Calu3 (cell line): ENCODE measurements around the gene NECAB3. TPM values are rescaled to one million over a fixed set of nuclear protein-coding genes. Genes with fewer than 3 reads are reported as not detected.

Experiments
- BruUV-seq: library from RNA; stranded (reverse); fragments of 400-500 nt; replicated peaks from 2 replicates; lab custom pipeline; 2021; lab: Mats Ljungman, UMichigan
- CTCF ChIA-PET: fragments of 300-600 bp; sonication (Branson Sonifier 250); formaldehyde crosslinking; loops from one replicate; lab custom pipeline; 2022; ENCODE audit warnings: antibody characterized with exemption; lab: Charles Lee
- DNase-seq: peaks from one replicate; pipeline ENCODE4 v3.0.0; 2022
- H3K27ac Mint-ChIP-seq: one replicate; pipeline ENCODE4 v1.8.0; 2022; ENCODE audit warnings: mixed read lengths; ENCODE audit not compliant: unreplicated experiment
- H3K27me3 Mint-ChIP-seq: one replicate; pipeline ENCODE4 v1.8.0; 2022; ENCODE audit warnings: mixed read lengths; ENCODE audit not compliant: unreplicated experiment
- H3K36me3 Mint-ChIP-seq: one replicate; pipeline ENCODE4 v1.8.0; 2022; ENCODE audit warnings: mild to moderate bottlenecking, moderate library complexity, mixed read lengths; ENCODE audit not compliant: insufficient read depth, unreplicated experiment
- H3K4me1 Mint-ChIP-seq: one replicate; pipeline ENCODE4 v1.8.0; 2022; ENCODE audit warnings: mild to moderate bottlenecking, low read depth, mixed read lengths; ENCODE audit not compliant: unreplicated experiment
- H3K4me3 Mint-ChIP-seq: one replicate; pipeline ENCODE4 v1.8.0; 2022; ENCODE audit warnings: mild to moderate bottlenecking, low read depth, moderate library complexity, mixed read lengths; ENCODE audit not compliant: unreplicated experiment
- H3K9me3 Mint-ChIP-seq: one replicate; pipeline ENCODE4 v1.8.0; 2022; ENCODE audit warnings: low read depth, mixed read lengths; ENCODE audit not compliant: unreplicated experiment
- intact Hi-C: fragments of 100-400 bp; cut with micrococcal nuclease; formaldehyde crosslinking; loops from one replicate; pipeline ENCODE4 v1.10.0; 2022; ENCODE audit not compliant: unreplicated experiment
- total RNA-seq: library from RNA; stranded (reverse); gene quantifications from 2 replicates; pipeline ENCODE4 v1.2.3, GENCODE V29; 2022
- TF ChIP-seq, protein P1 (sequence below): fragments of 200-600 bp; IDR thresholded peaks from one replicate; pipeline ENCODE4 v1.8.0; 2022; ENCODE audit warnings: antibody characterized with exemption; ENCODE audit not compliant: unreplicated experiment

The NECAB3 gene
- total RNA-seq, 1 experiment from 2014 or later: 80.8 TPM

DNA sequence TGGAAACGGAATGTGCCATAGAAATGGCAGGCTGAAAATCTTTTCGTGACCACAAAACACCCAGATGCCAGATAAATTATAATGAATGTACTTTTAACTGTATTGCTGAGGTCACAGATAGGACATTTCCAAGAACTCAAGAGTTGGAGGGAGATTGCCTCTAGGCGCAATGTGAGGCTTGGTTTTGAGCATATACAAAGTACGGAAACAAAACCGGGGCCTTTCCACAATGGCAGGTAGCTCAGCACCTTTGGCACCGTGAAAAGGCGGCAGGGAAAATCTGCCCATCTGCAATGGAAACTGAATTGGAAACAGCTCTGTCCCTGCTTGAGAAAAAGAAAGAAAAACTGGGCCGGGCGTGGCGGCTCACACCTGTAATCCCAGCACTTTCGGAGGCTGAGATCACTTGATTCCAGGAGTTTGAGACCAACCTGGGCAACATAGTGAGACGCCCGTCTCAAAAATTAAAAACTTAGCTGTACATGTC is 22.6 kb downstream of the NECAB3 start:
- intact Hi-C loops: loop anchor here (5.0 kb wide), 2 partner anchors 134 to 194 kb away; no protein-coding TSS in a partner anchor

DNA sequence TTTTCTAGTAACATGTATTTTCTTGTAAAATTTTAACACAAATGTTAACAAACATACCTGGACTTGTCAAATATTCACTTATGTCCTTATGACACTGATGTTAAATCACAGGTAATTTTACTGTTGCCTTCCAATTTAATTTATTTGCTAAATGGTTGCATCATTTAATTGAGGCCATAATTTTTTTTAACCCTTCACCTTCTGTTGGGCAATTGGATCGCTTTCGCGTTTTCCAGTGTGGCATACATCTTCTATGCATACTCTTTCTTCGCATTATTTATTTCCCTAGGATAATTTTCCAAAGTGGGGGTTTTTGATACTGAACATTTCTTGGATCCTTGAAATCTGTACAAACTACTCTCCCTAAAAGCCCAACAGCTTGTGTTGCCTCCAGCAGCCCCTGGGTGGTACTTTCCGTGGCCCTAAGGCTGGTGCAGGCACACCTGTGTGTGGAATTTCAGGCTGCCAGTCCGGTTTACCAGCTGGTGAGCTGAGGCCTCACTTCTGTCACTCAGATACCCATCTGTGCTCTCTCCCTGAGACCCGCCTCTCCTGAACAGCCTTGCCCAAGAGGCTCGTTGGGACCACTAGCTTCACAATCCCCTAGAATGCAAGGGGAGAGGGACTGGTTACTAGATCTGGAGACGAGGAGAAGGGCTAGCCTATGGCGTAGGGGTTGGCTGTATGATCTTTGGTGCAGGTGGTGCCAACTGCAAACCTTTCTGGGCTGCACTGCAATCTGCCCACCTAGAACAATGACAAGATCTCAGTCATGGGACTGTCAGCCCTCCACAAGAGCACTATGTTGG is 23.3 kb downstream of the NECAB3 start:
- peaks cover 61% of the 10 kb centered on the region for H3K36me3 Mint-ChIP-seq
- peak overlapping the region; percentile 14 for H3K27ac Mint-ChIP-seq
- H3K27me3 Mint-ChIP-seq: no peaks in the 10 kb centered on the region
- no peaks in the 10 kb centered on the region for H3K9me3 Mint-ChIP-seq
- peaks cover 53% of the 10 kb centered on the region for H3K4me1 Mint-ChIP-seq
- intact Hi-C loops: loop anchor here (5.0 kb wide), 2 partner anchors 134 to 194 kb away; no protein-coding TSS in a partner anchor
- no TSS peak for BruUV-seq
- CTCF ChIA-PET: interaction anchor here (0.6 to 2.2 kb wide), 11 partner anchors 11 to 277 kb away, joined by 3 to 9 read pairs (median 4); partner anchors contain the start of genes ACTL10, C20orf144 and CBFA2T2
- TF ChIP-seq, protein P1, sequence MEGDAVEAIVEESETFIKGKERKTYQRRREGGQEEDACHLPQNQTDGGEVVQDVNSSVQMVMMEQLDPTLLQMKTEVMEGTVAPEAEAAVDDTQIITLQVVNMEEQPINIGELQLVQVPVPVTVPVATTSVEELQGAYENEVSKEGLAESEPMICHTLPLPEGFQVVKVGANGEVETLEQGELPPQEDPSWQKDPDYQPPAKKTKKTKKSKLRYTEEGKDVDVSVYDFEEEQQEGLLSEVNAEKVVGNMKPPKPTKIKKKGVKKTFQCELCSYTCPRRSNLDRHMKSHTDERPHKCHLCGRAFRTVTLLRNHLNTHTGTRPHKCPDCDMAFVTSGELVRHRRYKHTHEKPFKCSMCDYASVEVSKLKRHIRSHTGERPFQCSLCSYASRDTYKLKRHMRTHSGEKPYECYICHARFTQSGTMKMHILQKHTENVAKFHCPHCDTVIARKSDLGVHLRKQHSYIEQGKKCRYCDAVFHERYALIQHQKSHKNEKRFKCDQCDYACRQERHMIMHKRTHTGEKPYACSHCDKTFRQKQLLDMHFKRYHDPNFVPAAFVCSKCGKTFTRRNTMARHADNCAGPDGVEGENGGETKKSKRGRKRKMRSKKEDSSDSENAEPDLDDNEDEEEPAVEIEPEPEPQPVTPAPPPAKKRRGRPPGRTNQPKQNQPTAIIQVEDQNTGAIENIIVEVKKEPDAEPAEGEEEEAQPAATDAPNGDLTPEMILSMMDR: no peak
- H3K4me3 Mint-ChIP-seq: peak overlapping the region; percentile 16
- DNase-seq: peak; percentile 88

More for the DNA sequence above, 22.6 kb downstream of the NECAB3 start:
- peak overlapping the region; percentile 16 for H3K4me3 Mint-ChIP-seq
- no peak for DNase-seq
- TF ChIP-seq, protein P1: no peak
- peak overlapping the region; percentile 14 for H3K27ac Mint-ChIP-seq
- H3K9me3 Mint-ChIP-seq: no peaks in the 10 kb centered on the region
- no TSS peak for BruUV-seq
- peaks cover 53% of the 10 kb centered on the region for H3K4me1 Mint-ChIP-seq
- no peaks in the 10 kb centered on the region for H3K27me3 Mint-ChIP-seq
- H3K36me3 Mint-ChIP-seq: peaks cover 61% of the 10 kb centered on the region
- CTCF ChIA-PET: interaction anchor here (0.6 to 2.2 kb wide), 11 partner anchors 10 to 278 kb away, joined by 3 to 9 read pairs (median 4); partner anchors contain the start of genes ACTL10, C20orf144 and CBFA2T2

DNA sequence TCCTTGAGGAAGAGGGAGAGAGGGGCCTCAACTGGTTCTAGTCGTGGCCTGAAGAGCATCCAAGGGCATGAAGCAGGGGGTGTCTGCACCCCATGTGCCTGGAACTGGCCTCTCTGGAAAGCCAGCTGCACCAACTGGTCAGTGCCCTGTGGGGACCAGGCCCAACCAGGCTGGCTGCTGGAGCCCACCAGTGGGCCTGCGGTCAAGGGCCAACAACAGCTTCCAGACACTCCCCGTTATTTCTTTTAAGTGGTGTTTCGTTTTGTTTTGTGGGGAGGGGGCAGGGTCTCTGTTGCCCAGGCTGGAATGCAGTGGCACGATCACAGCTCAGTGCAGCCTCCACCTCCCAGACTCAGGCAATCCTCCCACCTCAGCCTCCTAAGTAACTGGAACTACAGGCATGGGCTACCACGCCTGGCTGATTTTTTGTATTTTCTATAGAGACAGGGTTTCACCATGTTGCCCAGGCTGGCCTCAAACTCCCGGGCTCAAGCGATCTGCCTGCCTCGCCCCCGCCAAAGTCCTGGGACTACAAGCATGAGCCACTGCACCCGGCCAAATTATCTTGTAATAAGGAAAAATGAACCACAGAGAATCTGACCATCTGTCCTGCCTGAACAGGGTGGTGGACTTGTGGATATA is 24.0 kb downstream of the NECAB3 start:
- CTCF ChIA-PET: interaction anchor here (0.6 to 2.2 kb wide), 5 partner anchors 12 to 163 kb away, joined by 3 to 9 read pairs (median 4); partner anchors contain the start of genes ACTL10 and C20orf144
- Mint-ChIP-seq H3K4me1 (peaks cover 51% of the 10 kb centered on the region), H3K9me3 (no peaks in the 10 kb centered on the region), H3K27me3 (no peaks in the 10 kb centered on the region), H3K27ac (no peak overlapping the region), H3K4me3 (no peak overlapping the region), H3K36me3 (peaks cover 62% of the 10 kb centered on the region)
- no TSS peak for BruUV-seq
- TF ChIP-seq, protein P1: no peak
- intact Hi-C loops: loop anchor here (5.0 kb wide), 2 partner anchors 133 to 193 kb away; no protein-coding TSS in a partner anchor
- no peak for DNase-seq

DNA sequence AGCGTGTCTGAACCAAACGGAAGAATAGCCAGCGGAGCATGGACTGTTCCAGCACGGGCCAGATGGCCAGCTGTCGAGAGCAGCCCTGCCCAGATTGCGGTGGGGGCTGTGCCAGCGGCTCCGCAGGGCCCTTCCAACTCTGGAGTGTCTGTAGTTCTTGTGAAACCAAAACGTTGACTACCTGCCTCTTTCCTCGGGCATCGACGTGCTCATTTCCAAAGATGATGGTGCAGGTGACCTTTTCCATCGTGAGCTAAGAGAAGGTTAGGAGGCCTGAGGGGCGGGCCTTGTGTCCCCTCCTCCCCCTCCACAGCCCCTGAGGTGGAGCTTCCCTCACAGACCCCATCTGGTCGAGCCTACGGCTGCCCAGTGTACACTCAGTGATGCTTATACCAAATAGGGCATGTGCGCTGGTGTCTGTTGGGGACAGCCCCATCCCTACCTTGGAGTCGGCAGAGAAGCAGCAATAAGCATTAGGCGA is 25.0 kb downstream of the NECAB3 start:
- TF ChIP-seq, protein P1: no peak
- CTCF ChIA-PET: interaction anchor here (0.5 kb wide), 1 partner anchor 132 kb away, joined by 3 read pairs; no protein-coding TSS in a partner anchor
- DNase-seq: no peak
- peaks cover 41% of the 10 kb centered on the region for H3K4me1 Mint-ChIP-seq
- H3K27ac Mint-ChIP-seq: no peak overlapping the region
- H3K9me3 Mint-ChIP-seq: no peaks in the 10 kb centered on the region
- no TSS peak for BruUV-seq
- intact Hi-C loops: no loop called here
- peaks cover 60% of the 10 kb centered on the region for H3K36me3 Mint-ChIP-seq
- H3K4me3 Mint-ChIP-seq: no peak overlapping the region
- no peaks in the 10 kb centered on the region for H3K27me3 Mint-ChIP-seq
